HG02798 (cell line): ENCODE data around the gene B3GNT2.
"Not testable (repeated sequence)": the region's sequence is repeated elsewhere in the genome, so short reads cannot be mapped to it uniquely, and the experiment has no call there.

Source experiments
- ATAC-seq: cut with Tn5 transposase; IDR thresholded peaks from one replicate; pipeline ENCODE4 v1.9.1; 2021; ENCODE audit warnings: mild to moderate bottlenecking; ENCODE audit not compliant: unreplicated experiment, poor library complexity

Gene B3GNT2

GRCh38 chr2:62184512-62185230 lies 11.2 kb upstream of the B3GNT2 start:
- no peak for ATAC-seq

GRCh38 chr2:62185475-62186155 lies 10.3 kb upstream of the B3GNT2 start:
- no peak for ATAC-seq

- no peak for ATAC-seq
These were observed 9.6 kb upstream of the B3GNT2 start for GRCh38 chr2:62186156-62186905.

- ATAC-seq, result no peak
These were observed 8.7 kb upstream of the B3GNT2 start for GRCh38 chr2:62187246-62187645.

GRCh38 chr2:62188416-62188815 lies 7.5 kb upstream of the B3GNT2 start:
- ATAC-seq, result no peak

- no peak for ATAC-seq
These were observed 6.7 kb upstream of the B3GNT2 start for GRCh38 chr2:62189196-62189595.

- no peak for ATAC-seq
These were observed 3.1 kb upstream of the B3GNT2 start for GRCh38 chr2:62192811-62193210.

- no peak for ATAC-seq
These were observed 1.1 kb upstream of the B3GNT2 start for GRCh38 chr2:62194558-62195420.

GRCh38 chr2:62196278-62196901 lies 475 bp downstream of the B3GNT2 start:
- ATAC-seq, result peak; percentile 34

- peak; percentile 16 for ATAC-seq
These were observed 1.4 kb downstream of the B3GNT2 start for GRCh38 chr2:62197011-62197924.

GRCh38 chr2:62197925-62198633 lies 2.2 kb downstream of the B3GNT2 start:
- ATAC-seq, result no peak

- ATAC-seq, result not testable (repeated sequence)
These were observed 2.9 kb downstream of the B3GNT2 start for GRCh38 chr2:62198854-62199253.

GRCh38 chr2:62199392-62200125 lies 3.6 kb downstream of the B3GNT2 start:
- ATAC-seq, result no peak

- ATAC-seq, result no peak
These were observed 4.5 kb downstream of the B3GNT2 start for GRCh38 chr2:62200291-62200841.

GRCh38 chr2:62200868-62201267 lies 5.0 kb downstream of the B3GNT2 start:
- no peak for ATAC-seq

- ATAC-seq, result no peak
These were observed 5.4 kb downstream of the B3GNT2 start for GRCh38 chr2:62201307-62201706.

- peak; percentile 61 for ATAC-seq
These were observed 6.3 kb downstream of the B3GNT2 start for GRCh38 chr2:62202019-62202722.
